IPS-18c (cell line): Measurements from ENCODE around the gene TANK.
A peak's percentile ranks its signal among the peaks of the same experiment; 100 is the strongest.

ENCODE experiments used
- H3K4me3 ChIP-seq: 2 replicates; pipeline ENCODE4 v1.7.0; 2013; ENCODE audit warnings: low read depth, mild to moderate bottlenecking, low read length, moderate library complexity; ENCODE audit not compliant: insufficient read depth
- H3K9me3 ChIP-seq: one replicate; pipeline ENCODE4 v1.6.1; 2013; ENCODE audit warnings: mild to moderate bottlenecking, low read length, moderate library complexity; ENCODE audit not compliant: control insufficient read depth, insufficient read depth

The TANK gene

GRCh38 chr2:161160226-161161073, at the start of gene TANK:
TANK (plus strand) TSS chr2:161160428; CDS start chr2:161179663, 19,235 bp downstream.
- Histone ChIP-seq H3K4me3 (peak within 1 kb of the TSS; percentile 88), H3K9me3 (no peaks in the 10 kb centered on the region)

DNA sequence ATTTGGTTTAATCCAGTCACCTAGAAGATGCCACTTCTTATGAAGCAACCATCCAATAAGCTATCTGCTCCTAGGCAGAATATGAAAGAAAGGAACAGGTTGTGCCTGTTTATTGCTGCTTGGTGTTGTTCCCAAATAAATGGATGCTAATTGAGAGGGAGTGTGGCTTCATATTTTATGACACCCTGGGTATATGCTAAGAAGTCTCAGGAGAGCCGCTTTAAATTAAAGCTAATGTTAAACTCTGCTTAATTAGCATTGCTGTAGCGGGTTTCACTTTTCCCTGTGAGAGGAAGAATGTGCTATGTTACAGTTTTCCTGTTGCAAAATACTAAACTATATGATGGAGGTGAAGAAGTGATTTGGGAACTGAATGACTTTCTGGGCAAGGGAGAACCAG, 48.7 kb upstream of the TANK start:
- H3K4me3 ChIP-seq = no peak overlapping the region

DNA sequence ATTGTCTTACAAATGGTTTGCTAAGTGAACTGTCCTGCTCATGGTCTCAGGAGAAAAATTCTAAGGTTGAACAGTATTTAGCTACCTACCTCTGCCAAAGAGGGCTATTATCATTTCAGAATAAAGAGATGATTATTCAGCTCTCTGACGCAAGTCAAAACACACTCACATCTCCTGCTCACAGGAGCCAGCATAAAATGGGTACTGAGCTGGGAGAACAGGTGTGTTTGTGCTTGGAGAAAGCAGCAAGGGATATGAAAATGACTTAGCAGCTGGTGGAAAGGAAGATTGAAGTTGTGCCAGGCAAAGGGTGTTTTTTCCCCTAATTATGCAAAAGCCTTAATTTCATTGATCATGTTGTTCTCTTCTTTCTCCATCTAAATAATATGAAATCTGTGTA, 47.3 kb upstream of the TANK start:
- Histone ChIP-seq H3K4me3 (no peak overlapping the region), H3K9me3 (no peaks in the 10 kb centered on the region)

More for the DNA sequence above, 48.7 kb upstream of the TANK start:
- H3K9me3 ChIP-seq = no peaks in the 10 kb centered on the region

GRCh38 chr2:161113693-161114575, 46.3 kb upstream of the TANK start:
- no peaks in the 10 kb centered on the region for H3K9me3 ChIP-seq
- no peak overlapping the region for H3K4me3 ChIP-seq

GRCh38 chr2:161115205-161115604, 45.0 kb upstream of the TANK start:
- H3K4me3 ChIP-seq = no peak overlapping the region
- H3K9me3 ChIP-seq = no peaks in the 10 kb centered on the region

- no peak overlapping the region for H3K4me3 ChIP-seq
- no peaks in the 10 kb centered on the region for H3K9me3 ChIP-seq
Observed at GRCh38 chr2:161115605-161116380, 44.4 kb upstream of the TANK start.

GRCh38 chr2:161116509-161116908, 43.7 kb upstream of the TANK start:
- Histone ChIP-seq H3K9me3 (no peaks in the 10 kb centered on the region), H3K4me3 (no peak overlapping the region)

DNA sequence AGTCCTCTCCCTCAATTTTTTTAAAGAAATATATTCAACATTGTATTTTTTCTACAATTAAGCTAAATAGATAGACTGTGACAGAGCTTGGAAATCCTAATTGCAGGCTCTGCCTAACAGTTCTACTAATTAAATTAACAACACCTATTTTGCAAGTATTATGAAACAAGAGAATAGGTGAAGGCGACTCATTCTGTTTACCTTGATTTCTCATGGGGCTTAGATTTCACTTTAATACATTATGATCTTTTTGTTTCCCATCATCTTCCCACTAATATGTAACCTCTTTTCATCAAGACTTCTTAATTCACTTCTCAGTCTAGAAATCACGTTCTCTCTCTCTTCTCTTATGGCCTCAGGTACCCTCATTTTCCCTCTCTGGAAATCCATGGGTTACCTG, 42.7 kb upstream of the TANK start:
- Histone ChIP-seq H3K4me3 (no peak overlapping the region), H3K9me3 (no peaks in the 10 kb centered on the region)

DNA sequence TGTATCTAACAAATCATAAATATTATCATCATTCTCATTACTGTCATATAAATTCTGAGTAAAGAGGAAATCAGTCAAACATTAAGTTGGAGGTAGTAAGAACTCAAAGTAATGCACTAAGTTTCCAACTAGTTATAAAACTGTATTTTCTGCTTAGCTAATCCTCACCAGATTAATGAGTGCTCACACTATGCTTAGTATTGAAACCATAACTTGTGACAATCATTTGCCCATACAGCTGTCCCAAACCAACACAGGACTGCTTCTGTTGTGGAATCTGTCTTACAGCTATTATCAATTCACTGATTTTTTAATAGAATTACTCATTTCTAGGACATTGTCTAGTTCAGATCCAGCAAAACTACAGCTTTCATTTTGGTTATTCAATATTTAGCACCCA, 41.5 kb upstream of the TANK start:
- H3K4me3 ChIP-seq = no peak overlapping the region
- H3K9me3 ChIP-seq = no peaks in the 10 kb centered on the region

GRCh38 chr2:161119483-161119882, 40.7 kb upstream of the TANK start:
- Histone ChIP-seq H3K9me3 (no peaks in the 10 kb centered on the region), H3K4me3 (no peak overlapping the region)

DNA sequence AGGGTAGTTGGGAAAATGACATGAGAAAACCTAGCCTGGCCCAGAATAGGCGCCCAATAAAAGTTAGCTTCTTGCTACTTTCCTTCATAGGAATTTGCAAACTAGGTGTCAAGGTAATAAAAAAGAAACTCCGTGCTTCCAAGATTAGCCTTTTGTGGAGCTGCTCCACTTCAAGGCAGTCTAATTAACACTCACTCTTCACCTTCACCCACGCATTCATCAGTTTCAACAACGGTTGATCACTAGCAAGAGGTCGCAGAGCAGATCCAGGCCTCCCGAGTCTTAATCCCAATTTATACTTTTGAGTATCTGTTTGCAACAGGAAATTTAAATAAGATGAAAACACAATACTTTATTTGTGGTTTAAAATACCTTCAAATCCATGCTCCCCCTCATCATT, 39.5 kb upstream of the TANK start:
- Histone ChIP-seq H3K4me3 (no peak overlapping the region), H3K9me3 (no peaks in the 10 kb centered on the region)

DNA sequence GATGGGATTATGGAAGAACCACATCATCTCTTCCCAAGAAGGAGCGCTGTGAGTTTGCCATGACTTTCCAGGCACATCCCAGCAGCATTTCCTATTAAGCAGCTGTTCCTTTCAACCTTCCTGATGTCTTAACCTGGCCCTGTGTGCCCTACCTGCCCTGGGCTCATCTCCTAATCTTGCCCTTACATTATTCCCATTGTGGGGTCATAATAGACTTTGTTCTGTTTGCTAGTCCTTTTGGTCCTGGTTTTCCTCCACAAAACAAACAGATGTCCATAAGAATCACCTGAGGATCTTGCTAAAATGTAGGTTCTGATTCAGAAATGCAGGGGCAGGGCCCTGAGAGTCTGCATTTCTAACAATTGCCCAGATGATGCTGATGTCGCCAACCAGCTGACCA, 38.6 kb upstream of the TANK start:
- Histone ChIP-seq H3K4me3 (no peak overlapping the region), H3K9me3 (no peaks in the 10 kb centered on the region)

DNA sequence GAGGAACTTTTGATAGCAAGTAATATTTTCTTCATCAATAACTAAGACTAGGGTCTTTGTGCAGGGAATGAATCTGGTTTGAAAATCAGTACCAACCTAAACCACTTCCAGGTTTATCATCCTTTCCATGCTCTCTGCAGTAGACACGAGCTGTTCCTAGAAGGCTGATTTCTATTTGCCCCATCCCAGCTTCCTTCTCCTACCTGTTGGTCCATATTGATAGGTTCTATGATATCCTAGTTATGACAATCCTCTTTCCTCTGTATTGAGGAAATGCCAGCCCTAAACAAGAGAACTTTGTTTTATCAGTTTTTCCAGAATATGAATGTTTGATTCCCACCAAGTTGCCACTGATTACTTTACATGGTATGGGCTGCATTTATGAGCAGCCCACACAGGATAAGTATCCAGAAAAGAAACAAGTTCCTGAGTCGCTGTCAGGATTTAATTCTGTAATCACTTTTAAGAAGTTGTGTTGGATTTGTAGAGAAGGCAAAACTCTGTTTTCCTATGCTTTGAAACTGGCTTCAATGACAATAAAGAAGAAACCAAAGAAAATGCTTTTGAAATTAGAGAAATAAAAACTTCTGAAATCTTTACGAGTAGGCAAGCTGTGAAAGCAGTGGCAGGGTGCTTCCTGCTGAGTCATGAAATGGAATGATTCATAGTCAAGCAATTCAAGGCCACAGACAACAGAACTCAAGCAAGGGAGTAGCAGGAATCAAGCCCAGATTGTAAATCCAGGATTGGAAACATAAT, 37.3 kb upstream of the TANK start:
- Histone ChIP-seq H3K9me3 (no peaks in the 10 kb centered on the region), H3K4me3 (no peak overlapping the region)

DNA sequence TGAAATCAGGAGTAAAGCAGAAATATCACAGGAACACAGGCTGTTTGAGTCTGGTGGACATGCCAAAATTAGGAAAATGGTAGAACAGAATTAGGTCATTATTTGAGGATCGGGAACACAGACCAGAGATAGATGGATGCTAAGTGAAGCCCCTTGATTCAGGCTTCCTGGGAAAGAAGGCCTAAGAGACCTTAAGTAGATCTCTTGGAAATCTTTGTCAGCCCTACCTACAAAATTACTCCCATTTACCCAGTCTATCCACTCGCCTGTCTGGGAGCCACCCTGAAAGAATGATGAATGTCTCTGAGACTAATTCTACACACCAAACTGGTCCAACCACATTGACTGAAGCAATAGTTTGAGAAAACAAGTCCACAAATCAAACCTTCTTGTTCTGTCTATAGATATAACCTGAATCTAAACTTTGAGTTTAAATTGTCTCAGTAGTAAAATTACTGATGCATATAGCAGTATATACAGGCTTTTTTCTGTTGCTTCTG, 36.6 kb upstream of the TANK start:
- no peak overlapping the region for H3K4me3 ChIP-seq

GRCh38 chr2:161124201-161124600, 36.0 kb upstream of the TANK start:
- H3K4me3 ChIP-seq = no peak overlapping the region

More for the DNA sequence above, 36.6 kb upstream of the TANK start:
- H3K9me3 ChIP-seq = no peaks in the 10 kb centered on the region

DNA sequence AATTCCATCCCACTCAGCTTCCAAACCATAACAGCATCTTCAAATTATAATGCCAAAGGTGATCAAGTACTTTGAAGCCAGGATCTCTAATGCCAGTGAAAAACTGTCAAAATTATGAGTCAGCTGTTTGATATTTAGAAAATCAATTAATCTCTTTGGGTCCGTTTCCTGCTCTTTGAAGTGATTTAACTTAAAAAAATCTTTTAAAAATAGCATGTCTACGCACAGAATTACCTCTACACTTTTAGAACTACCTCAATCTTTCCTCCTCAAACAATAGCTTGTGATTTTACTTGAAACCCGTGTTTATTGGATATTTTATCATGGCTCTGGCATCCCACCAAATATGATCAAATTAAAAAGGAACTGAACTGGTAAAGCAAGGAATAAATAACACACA, 31.3 kb upstream of the TANK start:
- Histone ChIP-seq H3K9me3 (no peaks in the 10 kb centered on the region), H3K4me3 (no peak overlapping the region)

More at GRCh38 chr2:161124201-161124600, 36.0 kb upstream of the TANK start:
- H3K9me3 ChIP-seq = no peaks in the 10 kb centered on the region
